Left ventricle myocardium inferior (tissue), 1 donor: ENCODE results near the gene TNPO1. TPM values are rescaled to one million over a fixed set of nuclear protein-coding genes. Genes with fewer than 3 reads are reported as not detected.
"Not testable (repeated sequence)": the region's sequence is repeated elsewhere in the genome, so short reads cannot be mapped to it uniquely, and the experiment has no call there.

Source experiments
- DNase-seq: peaks from one replicate; pipeline ENCODE4 v3.0.0-alpha.2; 2020
- H3K27ac ChIP-seq: fragments of 200-600 bp; replicated peaks from 2 replicates; pipeline ENCODE4 v1.8.0; 2021
- H3K27me3 ChIP-seq: fragments of 200-600 bp; 2 replicates; pipeline ENCODE4 v1.8.0; 2021; ENCODE audit warnings: low read depth
- H3K36me3 ChIP-seq: fragments of 200-600 bp; 2 replicates; pipeline ENCODE4 v1.8.0; 2021
- H3K4me1 ChIP-seq: fragments of 200-600 bp; 2 replicates; pipeline ENCODE4 v1.8.0; 2021
- H3K4me3 ChIP-seq: fragments of 200-600 bp; 2 replicates; pipeline ENCODE4 v1.8.0; 2021; ENCODE audit warnings: mild to moderate bottlenecking, moderate library complexity
- H3K9me3 ChIP-seq: fragments of 200-600 bp; replicated peaks from 2 replicates; pipeline ENCODE4 v1.8.0; 2021
- intact Hi-C: fragments of 100-400 bp; cut with micrococcal nuclease; formaldehyde crosslinking; loops from one replicate; pipeline ENCODE4 v1.11.0; 2022
- total RNA-seq: library from RNA; stranded (reverse); fragmentation: NEBNext Ultra II Directional; extraction: Animal tissue kit (Norgen Biotek cat#: 25700); gene quantifications from one replicate; pipeline ENCODE4 v1.2.1, GENCODE V29; 2021
- TF ChIP-seq, protein P1 (sequence below): fragments of 200-600 bp; IDR thresholded peaks from 2 replicates; pipeline ENCODE4 v1.8.0; 2021; ENCODE audit warnings: antibody characterized with exemption, mild to moderate bottlenecking, borderline replicate concordance
- donor health status: DM: no; HTN: yes; CAD: no; lungs with severe emphysema.

Gene TNPO1
- total RNA-seq, 1 donor from 2014 or later: 69.8 TPM

DNA sequence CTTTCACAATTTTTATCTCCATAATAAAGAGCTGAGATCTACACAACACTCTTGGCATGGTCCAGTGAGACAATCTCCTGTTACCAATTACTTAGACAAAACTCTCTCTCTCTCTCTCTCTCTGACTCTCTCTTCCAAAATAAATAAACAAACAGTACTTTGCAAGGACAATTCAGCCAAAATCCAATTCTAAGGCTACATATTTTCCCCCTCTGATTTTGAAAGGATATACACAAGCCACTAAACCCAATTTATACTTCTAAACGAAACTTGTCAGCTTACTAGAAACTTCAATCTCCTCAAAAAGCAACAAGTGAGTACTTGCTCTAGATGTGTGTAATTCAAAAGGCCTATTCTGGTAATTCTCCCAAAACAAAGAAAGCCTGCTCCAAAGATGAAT is 26.3 kb upstream of the TNPO1 start:
- H3K27ac ChIP-seq: no peak overlapping the region
- intact Hi-C loops: no loop called here
- H3K36me3 ChIP-seq: no peaks in the 10 kb centered on the region
- no peaks in the 10 kb centered on the region for H3K27me3 ChIP-seq
- no peaks in the 10 kb centered on the region for H3K4me1 ChIP-seq
- no peaks in the 10 kb centered on the region for H3K9me3 ChIP-seq
- TF ChIP-seq, protein P1, sequence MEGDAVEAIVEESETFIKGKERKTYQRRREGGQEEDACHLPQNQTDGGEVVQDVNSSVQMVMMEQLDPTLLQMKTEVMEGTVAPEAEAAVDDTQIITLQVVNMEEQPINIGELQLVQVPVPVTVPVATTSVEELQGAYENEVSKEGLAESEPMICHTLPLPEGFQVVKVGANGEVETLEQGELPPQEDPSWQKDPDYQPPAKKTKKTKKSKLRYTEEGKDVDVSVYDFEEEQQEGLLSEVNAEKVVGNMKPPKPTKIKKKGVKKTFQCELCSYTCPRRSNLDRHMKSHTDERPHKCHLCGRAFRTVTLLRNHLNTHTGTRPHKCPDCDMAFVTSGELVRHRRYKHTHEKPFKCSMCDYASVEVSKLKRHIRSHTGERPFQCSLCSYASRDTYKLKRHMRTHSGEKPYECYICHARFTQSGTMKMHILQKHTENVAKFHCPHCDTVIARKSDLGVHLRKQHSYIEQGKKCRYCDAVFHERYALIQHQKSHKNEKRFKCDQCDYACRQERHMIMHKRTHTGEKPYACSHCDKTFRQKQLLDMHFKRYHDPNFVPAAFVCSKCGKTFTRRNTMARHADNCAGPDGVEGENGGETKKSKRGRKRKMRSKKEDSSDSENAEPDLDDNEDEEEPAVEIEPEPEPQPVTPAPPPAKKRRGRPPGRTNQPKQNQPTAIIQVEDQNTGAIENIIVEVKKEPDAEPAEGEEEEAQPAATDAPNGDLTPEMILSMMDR: no peak
- H3K4me3 ChIP-seq: no peak overlapping the region
- no peak for DNase-seq

DNA sequence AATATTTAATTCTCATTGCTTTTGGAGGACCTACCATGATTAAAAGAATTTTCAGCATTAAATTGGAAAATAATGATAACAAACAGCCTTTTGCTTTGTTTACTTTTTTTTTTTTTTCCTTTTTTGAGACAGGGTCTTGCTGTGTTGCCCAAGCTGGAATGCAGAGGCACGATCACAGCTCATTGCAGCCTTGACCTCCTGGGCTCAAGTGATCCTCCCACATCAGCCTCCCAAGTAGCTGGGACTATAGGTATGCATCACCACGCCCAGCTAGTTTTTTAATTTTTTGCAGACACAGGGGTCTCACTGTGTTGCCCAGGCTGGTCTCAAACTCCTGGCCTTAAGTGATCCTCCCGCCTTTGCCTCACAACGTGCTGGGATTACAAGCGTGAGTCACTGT is 23.8 kb upstream of the TNPO1 start:
- intact Hi-C loops, H3K4me3 ChIP-seq, H3K27me3 ChIP-seq, H3K36me3 ChIP-seq, H3K27ac ChIP-seq, H3K9me3 ChIP-seq, DNase-seq, H3K4me1 ChIP-seq: not testable (repeated sequence)

DNA sequence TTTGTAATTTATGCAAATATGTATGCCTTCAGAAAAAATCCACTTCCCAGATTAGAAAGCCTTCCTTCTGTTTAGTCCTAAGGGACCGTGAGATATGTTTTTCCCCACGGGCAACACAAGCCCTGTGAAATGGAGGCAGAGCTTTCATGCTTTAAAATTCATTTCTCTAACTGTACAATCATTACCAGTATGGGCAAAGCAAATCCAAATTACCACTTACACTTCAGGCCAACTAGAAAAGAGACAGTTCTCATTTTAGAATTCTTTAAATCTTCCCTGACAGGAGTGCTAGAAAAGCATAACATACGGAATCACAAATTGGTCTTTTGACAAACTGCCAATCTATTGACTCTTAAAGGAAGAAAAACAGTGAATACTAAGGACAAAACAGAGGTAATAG is 20.5 kb upstream of the TNPO1 start:
- no peaks in the 10 kb centered on the region for H3K36me3 ChIP-seq
- H3K9me3 ChIP-seq: no peaks in the 10 kb centered on the region
- H3K27ac ChIP-seq: no peak overlapping the region
- no peak for DNase-seq
- TF ChIP-seq, protein P1: no peak
- H3K4me3 ChIP-seq: no peak overlapping the region
- no peaks in the 10 kb centered on the region for H3K4me1 ChIP-seq
- intact Hi-C loops: no loop called here
- no peaks in the 10 kb centered on the region for H3K27me3 ChIP-seq

DNA sequence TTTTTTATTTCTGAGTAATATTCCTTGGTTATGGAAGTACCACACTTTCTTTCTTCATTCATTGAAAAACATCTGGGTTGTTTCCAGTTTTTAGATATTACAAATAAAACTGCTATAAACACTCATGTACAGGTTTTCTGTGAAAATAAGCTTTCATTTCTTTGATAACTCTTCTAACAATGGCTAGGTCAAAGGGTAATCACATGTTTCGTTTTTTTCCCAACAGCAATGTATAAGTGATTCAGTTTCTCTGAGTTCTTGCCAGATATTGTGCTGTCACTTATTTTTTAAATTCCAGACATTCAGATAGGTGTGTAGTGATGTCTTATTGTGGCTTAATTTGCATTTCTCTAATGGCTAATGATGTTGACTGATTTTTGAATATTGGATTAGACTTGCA is 16.7 kb upstream of the TNPO1 start:
- Histone ChIP-seq H3K36me3 (no peaks in the 10 kb centered on the region), H3K9me3 (peaks cover 12% of the 10 kb centered on the region), H3K27ac (no peak overlapping the region), H3K27me3 (no peaks in the 10 kb centered on the region), H3K4me1 (no peaks in the 10 kb centered on the region), H3K4me3 (no peak overlapping the region)
- intact Hi-C loops: no loop called here
- TF ChIP-seq, protein P1: no peak
- no peak for DNase-seq

DNA sequence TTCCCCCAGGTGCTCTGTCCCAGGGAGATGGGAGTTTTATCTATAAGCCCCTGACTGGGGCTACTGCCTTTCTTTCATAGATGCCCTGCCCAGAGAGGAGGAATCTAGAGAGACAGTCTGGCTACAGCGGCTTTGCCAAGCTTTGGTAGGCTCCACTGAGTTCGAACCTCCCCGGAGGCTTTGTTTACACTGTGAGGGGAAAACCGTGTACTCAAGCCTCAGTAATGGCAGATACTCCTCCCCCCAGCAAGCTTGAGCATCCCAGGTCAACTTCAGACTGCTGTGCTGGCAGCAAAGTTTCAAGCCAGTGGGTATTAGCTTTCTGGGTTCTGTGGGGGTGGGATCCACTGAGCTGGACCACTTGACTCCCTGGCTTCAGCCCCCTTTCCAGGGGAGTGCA is 7.8 kb upstream of the TNPO1 start:
- H3K4me1 ChIP-seq, H3K27ac ChIP-seq, intact Hi-C loops, H3K27me3 ChIP-seq, DNase-seq, H3K4me3 ChIP-seq, H3K36me3 ChIP-seq: not testable (repeated sequence)
- peaks cover 39% of the 10 kb centered on the region for H3K9me3 ChIP-seq

DNA sequence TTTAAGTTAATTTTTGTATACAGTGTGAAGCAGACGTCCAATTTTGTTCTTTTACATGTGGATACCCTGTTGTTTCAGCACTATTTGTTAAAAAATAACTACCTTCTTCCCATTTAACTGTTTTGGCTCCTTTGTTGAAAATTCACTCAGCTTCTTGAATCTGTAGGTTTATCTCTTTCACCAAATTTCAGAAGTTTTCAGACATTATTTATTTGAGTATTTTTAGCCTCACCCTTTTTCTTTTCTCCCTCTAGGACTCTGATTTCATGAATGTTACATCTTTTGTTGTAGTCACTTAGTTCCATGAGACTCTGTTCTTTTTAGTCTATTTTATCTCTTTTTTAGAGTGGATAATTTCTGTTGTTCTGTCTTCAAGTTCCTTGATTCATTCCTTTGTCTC is 4.6 kb upstream of the TNPO1 start:
- H3K4me1 ChIP-seq: peaks cover 19% of the 10 kb centered on the region
- H3K36me3 ChIP-seq: no peaks in the 10 kb centered on the region
- no peaks in the 10 kb centered on the region for H3K27me3 ChIP-seq
- no peak overlapping the region for H3K27ac ChIP-seq
- intact Hi-C loops: loop anchor here (10.0 kb wide), 1 partner anchor 197 kb away; no protein-coding TSS in a partner anchor
- TF ChIP-seq, protein P1: no peak
- no peak for DNase-seq
- peaks cover 7% of the 10 kb centered on the region for H3K9me3 ChIP-seq
- no peak overlapping the region for H3K4me3 ChIP-seq

DNA sequence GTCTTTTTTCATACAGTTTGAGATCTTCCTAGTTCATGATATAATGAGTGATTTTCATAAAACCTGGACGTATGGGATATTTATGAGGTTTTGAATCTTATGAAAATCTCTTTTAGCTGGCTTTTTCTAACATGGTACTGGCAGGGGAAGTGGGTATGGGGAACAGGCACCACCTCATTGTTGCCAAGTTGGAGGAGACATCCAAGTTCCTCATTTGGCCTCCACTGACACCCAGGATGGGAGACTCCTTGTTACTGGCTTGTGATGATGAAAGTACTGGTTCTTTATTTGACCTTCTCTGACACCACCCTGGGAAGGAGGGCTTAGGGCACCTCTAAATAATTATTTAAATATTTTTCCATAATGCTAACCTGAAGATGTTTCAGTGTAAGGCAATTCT is 4.0 kb upstream of the TNPO1 start:
- Histone ChIP-seq H3K27me3 (no peaks in the 10 kb centered on the region), H3K4me3 (no peak overlapping the region), H3K27ac (no peak overlapping the region), H3K36me3 (no peaks in the 10 kb centered on the region), H3K4me1 (peaks cover 24% of the 10 kb centered on the region), H3K9me3 (peaks cover under 1% of the 10 kb centered on the region)
- TF ChIP-seq, protein P1: no peak
- intact Hi-C loops: loop anchor here (10.0 kb wide), 1 partner anchor 198 kb away; no protein-coding TSS in a partner anchor
- no peak for DNase-seq
